Inflammatory macrophage treated with lipopolysaccharide for 4 hours (primary cell): ENCODE data around the gene PRRT3.
"Not testable (repeated sequence)": the region's sequence is repeated elsewhere in the genome, so short reads cannot be mapped to it uniquely, and the experiment has no call there.

Source experiments
- DNase-seq: peaks from one replicate; pipeline ENCODE4 v3.0.0-alpha.2; 2020

Gene PRRT3

DNA sequence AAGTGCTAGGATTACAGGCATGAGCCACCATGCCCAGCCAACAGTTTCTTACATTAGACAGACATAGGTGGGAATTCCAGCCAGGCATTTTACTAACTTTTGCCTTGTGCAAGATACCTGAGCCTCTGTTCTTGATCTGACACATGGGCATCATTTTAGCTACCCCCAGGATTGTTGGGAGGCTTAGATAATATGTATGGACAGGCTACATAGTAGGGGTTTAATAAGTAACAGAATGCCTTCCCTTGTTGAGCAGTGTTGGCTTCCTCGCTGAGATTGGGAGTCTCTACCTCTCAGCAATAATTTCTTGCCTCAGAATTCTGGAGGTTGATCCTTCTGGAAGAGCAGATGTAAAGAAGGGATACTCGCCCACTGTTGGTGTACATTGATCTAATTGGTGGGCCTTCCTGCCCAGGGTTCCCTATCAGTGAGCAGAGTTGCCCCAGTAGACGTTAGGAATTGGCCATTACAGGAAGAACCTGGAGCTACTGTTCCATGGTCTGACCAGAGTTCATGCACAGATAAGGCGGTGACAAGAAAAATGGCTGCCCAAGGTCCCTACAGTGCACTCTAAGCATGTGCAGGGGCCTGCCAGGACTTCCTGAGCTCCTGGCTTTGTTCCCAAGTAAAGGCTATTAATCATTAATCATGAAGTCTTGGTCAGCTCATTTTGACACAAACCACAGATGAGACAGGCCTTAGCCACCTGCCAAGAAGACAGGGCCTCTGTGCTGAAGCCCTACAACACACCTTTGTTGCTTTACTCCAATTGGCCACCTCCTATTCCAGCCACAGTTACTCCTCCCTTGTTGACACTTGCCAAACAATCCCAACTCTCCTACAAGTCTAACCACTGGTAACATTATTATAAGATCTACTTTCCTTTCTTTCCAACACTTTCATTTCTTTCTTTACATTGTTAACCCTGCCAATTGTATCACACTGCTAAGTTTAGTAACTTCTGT, 54.5 kb downstream of the PRRT3 start:
- no peak for DNase-seq

DNA sequence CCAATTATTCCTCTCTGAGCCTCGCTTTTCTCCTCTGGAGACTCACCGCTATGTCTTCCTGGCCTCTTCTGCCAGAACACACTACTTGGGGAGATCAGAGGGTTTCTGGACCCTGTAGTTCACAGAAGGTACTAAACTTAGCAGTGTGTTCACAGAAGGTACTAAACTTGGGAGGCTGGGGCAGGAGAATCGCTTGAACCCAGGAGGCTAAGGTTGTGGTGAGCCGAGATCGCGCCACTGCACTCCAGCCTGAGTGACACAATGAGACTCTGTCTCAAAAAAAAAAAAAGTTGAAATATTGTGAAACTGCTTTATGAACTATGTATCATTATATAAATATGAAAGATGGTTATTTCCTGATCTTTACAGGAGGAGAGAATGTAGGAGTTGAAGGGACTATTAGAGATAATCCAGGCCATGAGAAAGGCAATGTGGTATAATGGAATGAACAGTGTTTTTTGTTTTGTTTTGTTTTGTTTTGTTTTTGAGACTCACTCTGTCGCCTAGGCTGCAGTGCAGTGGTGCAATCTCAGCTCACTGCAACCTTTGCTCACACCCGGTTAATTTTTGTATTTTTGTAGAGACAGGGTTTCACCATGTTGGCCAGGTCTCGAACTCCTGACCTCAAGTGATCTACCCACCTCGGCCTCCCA, 55.3 kb downstream of the PRRT3 start:
- not testable (repeated sequence) for DNase-seq

DNA sequence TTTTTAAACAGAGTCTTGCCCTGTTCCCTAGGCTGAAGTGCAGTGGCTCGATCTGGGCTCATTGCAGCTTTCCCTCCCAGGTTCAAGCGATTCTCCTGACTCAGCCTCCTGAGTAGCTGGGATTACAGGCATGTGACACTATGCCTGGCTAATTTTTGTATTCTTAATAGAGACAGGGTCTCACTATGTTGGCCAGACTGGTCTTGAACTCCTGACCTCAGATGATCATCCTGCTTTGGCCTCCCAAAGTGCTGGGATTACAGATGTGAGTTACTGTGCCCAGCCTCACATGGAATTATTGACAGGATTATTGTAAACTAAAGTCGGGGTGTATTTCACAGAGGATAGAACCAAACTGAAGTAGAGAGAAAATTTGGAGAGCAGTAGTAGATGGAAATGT, 56.5 kb downstream of the PRRT3 start:
- DNase-seq = not testable (repeated sequence)
